H9 (cell line): ENCODE results near the gene TPT1. TPM values are rescaled to one million over a fixed set of nuclear protein-coding genes. Genes with fewer than 3 reads are reported as not detected.

Experiments
- DNase-seq: peaks from one replicate; pipeline ENCODE4 v3.0.0-alpha.2; 2017
- H2AFZ ChIP-seq: one replicate; pipeline ENCODE4 v1.6.1; 2013; ENCODE audit warnings: mild to moderate bottlenecking, low read length, control low read depth, moderate library complexity
- H2AK5ac ChIP-seq: 2 replicates; pipeline ENCODE4 v1.6.1; 2013; ENCODE audit warnings: low read length, control low read depth, mixed read lengths; ENCODE audit not compliant: insufficient read length
- H2BK120ac ChIP-seq: one replicate; pipeline ENCODE4 v1.6.1; 2013; ENCODE audit warnings: low read depth, mild to moderate bottlenecking, low read length, control low read depth, inconsistent platforms; ENCODE audit not compliant: poor library complexity, severe bottlenecking
- H2BK12ac ChIP-seq: 2 replicates; pipeline ENCODE4 v1.6.1; 2013; ENCODE audit warnings: low read length, control low read depth, mixed read lengths, low read depth; ENCODE audit not compliant: insufficient read length
- H2BK15ac ChIP-seq: 2 replicates; pipeline ENCODE4 v1.6.1; 2013; ENCODE audit warnings: low read depth, low read length, control low read depth
- H2BK20ac ChIP-seq: one replicate; pipeline ENCODE4 v1.6.1; 2013; ENCODE audit warnings: low read depth, mild to moderate bottlenecking, low read length, control low read depth, inconsistent platforms; ENCODE audit not compliant: poor library complexity, severe bottlenecking
- H2BK5ac ChIP-seq: 2 replicates; pipeline ENCODE4 v1.6.1; 2013; ENCODE audit warnings: low read length, control low read depth, mixed read lengths; ENCODE audit not compliant: insufficient read length
- H3K14ac ChIP-seq: 2 replicates; pipeline ENCODE4 v1.6.1; 2013; ENCODE audit warnings: low read length, control low read depth; ENCODE audit not compliant: insufficient read depth
- H3K18ac ChIP-seq: 2 replicates; pipeline ENCODE4 v1.6.1; 2013; ENCODE audit warnings: low read depth, mild to moderate bottlenecking, mixed read lengths, low read length, control low read depth; ENCODE audit not compliant: insufficient read length
- H3K23ac ChIP-seq: 2 replicates; pipeline ENCODE4 v1.6.1; 2013; ENCODE audit warnings: low read length, control low read depth, mixed read lengths, low read depth; ENCODE audit not compliant: insufficient read length
- H3K23me2 ChIP-seq: 2 replicates; pipeline ENCODE4 v1.6.1; 2013; ENCODE audit warnings: low read depth, mild to moderate bottlenecking, mixed read lengths, low read length, control low read depth; ENCODE audit not compliant: insufficient read length, poor library complexity, severe bottlenecking
- H3K27ac ChIP-seq: 2 replicates; pipeline ENCODE4 v1.5.1; 2013; ENCODE audit warnings: low read length, control low read depth, mixed read lengths, low read depth; ENCODE audit not compliant: insufficient read length
- H3K27me3 ChIP-seq: 2 replicates; pipeline ENCODE4 v1.6.1; 2013; ENCODE audit warnings: low read length, control low read depth, inconsistent platforms; ENCODE audit not compliant: insufficient read depth
- H3K4ac ChIP-seq: 2 replicates; pipeline ENCODE4 v1.6.1; 2013; ENCODE audit warnings: low read depth, mild to moderate bottlenecking, control low read depth, inconsistent platforms, low read length, moderate library complexity
- H3K4me1 ChIP-seq: 2 replicates; pipeline ENCODE4 v1.6.1; 2013; ENCODE audit warnings: low read length, control low read depth, inconsistent platforms; ENCODE audit not compliant: insufficient read depth
- H3K4me2 ChIP-seq: 2 replicates; pipeline ENCODE4 v1.6.1; 2013; ENCODE audit warnings: low read length, control low read depth, mixed read lengths; ENCODE audit not compliant: insufficient read length, insufficient read depth
- H3K56ac ChIP-seq: 2 replicates; pipeline ENCODE4 v1.6.1; 2013; ENCODE audit warnings: low read depth, mild to moderate bottlenecking, mixed read lengths, low read length, control low read depth; ENCODE audit not compliant: insufficient read length
- H3K79me1 ChIP-seq: 2 replicates; pipeline ENCODE4 v1.6.1; 2013; ENCODE audit warnings: low read depth, mild to moderate bottlenecking, moderate library complexity, low read length, control low read depth, inconsistent platforms; ENCODE audit not compliant: insufficient read depth, poor library complexity, severe bottlenecking
- H3K79me2 ChIP-seq: 2 replicates; pipeline ENCODE4 v1.6.1; 2013; ENCODE audit warnings: low read length, control low read depth, inconsistent platforms; ENCODE audit not compliant: insufficient read depth
- H3K9ac ChIP-seq: 2 replicates; pipeline ENCODE4 v1.6.1; 2013; ENCODE audit warnings: low read length, control low read depth, mixed read lengths; ENCODE audit not compliant: insufficient read length; ENCODE audit errors: extremely low read depth
- H3K9me3 ChIP-seq: one replicate; pipeline ENCODE4 v1.6.1; 2013; ENCODE audit warnings: low read depth, low read length, inconsistent platforms; ENCODE audit not compliant: control insufficient read depth
- H3T11ph ChIP-seq: one replicate; pipeline ENCODE4 v1.6.1; 2013; ENCODE audit warnings: mild to moderate bottlenecking, low read length, control low read depth, inconsistent platforms
- H4K20me1 ChIP-seq: one replicate; pipeline ENCODE4 v1.6.1; 2013; ENCODE audit not compliant: control insufficient read depth, insufficient read length, insufficient read depth
- H4K5ac ChIP-seq: 2 replicates; pipeline ENCODE4 v1.6.1; 2013; ENCODE audit warnings: low read depth, mild to moderate bottlenecking, mixed read lengths, low read length, control low read depth; ENCODE audit not compliant: insufficient read length
- H4K8ac ChIP-seq: replicated peaks from 2 replicates; pipeline ENCODE4 v1.6.1; 2013; ENCODE audit warnings: low read length, control low read depth, mixed read lengths, low read depth; ENCODE audit not compliant: insufficient read length
- H4K91ac ChIP-seq: 2 replicates; pipeline ENCODE4 v1.6.1; 2013; ENCODE audit warnings: low read depth, mild to moderate bottlenecking, moderate library complexity, mixed read lengths, low read length, control low read depth; ENCODE audit not compliant: insufficient read length
- H3K27ac Mint-ChIP-seq, 3 experiments: 2 replicates in 2 of 3; 3 replicates in 1 of 3; pipeline ENCODE4 v1.8.0; 2020 to 2021; ENCODE audit warnings: mixed read lengths in 3 of 3, mild to moderate bottlenecking in 1 of 3, moderate library complexity in 1 of 3
- H3K27me3 Mint-ChIP-seq: 2 replicates; pipeline ENCODE4 v1.8.0; 2021; ENCODE audit warnings: low read depth, mild to moderate bottlenecking, moderate library complexity, mixed read lengths
- H3K36me3 Mint-ChIP-seq, 3 experiments: 2 replicates in 2 of 3; 3 replicates in 1 of 3; pipeline ENCODE4 v1.8.0; 2020 to 2021; ENCODE audit warnings: low read depth in 3 of 3, mixed read lengths in 3 of 3; ENCODE audit not compliant: insufficient read depth in 1 of 3
- H3K4me1 Mint-ChIP-seq, 2 experiments: 2 replicates each; pipeline ENCODE4 v1.8.0; 2020; ENCODE audit warnings: mixed read lengths in 2 of 2
- H3K4me3 Mint-ChIP-seq, 2 experiments: 2 replicates in 1 of 2; 3 replicates in 1 of 2; pipeline ENCODE4 v1.8.0; 2020 to 2021; ENCODE audit warnings: mild to moderate bottlenecking in 2 of 2, mixed read lengths in 2 of 2, moderate library complexity in 1 of 2
- H3K9me3 Mint-ChIP-seq, 2 experiments: 2 replicates in 1 of 2; 3 replicates in 1 of 2; pipeline ENCODE4 v1.8.0; 2020; ENCODE audit warnings: mild to moderate bottlenecking in 2 of 2, mixed read lengths in 2 of 2, moderate library complexity in 1 of 2
- CTCF ChIP-seq: fragments of 200-600 bp; sonication (generic); conservative IDR thresholded peaks from 3 replicates; pipeline ENCODE4 v1.8.0; 2021; ENCODE audit warnings: antibody characterized with exemption, mild to moderate bottlenecking
- WGBS: extraction: QIAGEN DNeasy Blood & Tissue Kit; methylation state at CpG from one replicate; pipeline ENCODE4 v1.1.7; 2013; ENCODE audit warnings: missing lambda C conversion rate, low lambda C conversion rate, mixed read lengths; ENCODE audit not compliant: insufficient read length; ENCODE audit errors: extremely low coverage; 5-methylcytosine and 5-hydroxymethylcytosine counted together
- total RNA-seq: library from RNA; stranded (reverse); gene quantifications from 2 replicates; pipeline ENCODE4 v1.2.1, GENCODE V29; 2021

Gene TPT1
- total RNA-seq, 1 experiment from 2014 or later, result 2,205 TPM

- no peak overlapping the region for H2BK120ac ChIP-seq
- Mint-ChIP-seq H3K27ac (0 out of 7 replicates have a peak overlapping the region, but pooled peaks of 1 of the 3 experiments have one; percentile 73), H3K9me3 (no peaks in the 10 kb centered on the region), H3K4me1 (peaks cover 11 to 24% of the 10 kb centered on the region in 2 experiments), H3K4me3 (no peak overlapping the region), H3K27me3 (no peaks in the 10 kb centered on the region; the same call in 1 of the 2 replicates), H3K36me3 (no peaks in the 10 kb centered on the region)
- no peak overlapping the region for H2AK5ac ChIP-seq
- no CpG with 5 or more reads among the region's 2 CpGs for WGBS
- H3K79me1 ChIP-seq, result no peaks in the 10 kb centered on the region
- no peak overlapping the region for H3K4ac ChIP-seq
- no peak overlapping the region for H3K4me2 ChIP-seq
- no peak overlapping the region for H3K9ac ChIP-seq
- no peak overlapping the region for H2BK12ac ChIP-seq
- no peak overlapping the region for H3K56ac ChIP-seq
- no peaks in the 10 kb centered on the region for H3K9me3 ChIP-seq
- H4K8ac ChIP-seq, result no peak overlapping the region
- H2BK15ac ChIP-seq, result no peak overlapping the region
- peaks cover 5% of the 10 kb centered on the region; the same call in 1 of the 2 replicates for H3K4me1 ChIP-seq
- H4K5ac ChIP-seq, result no peak overlapping the region
- no peak overlapping the region for H3K27ac ChIP-seq
- H3K23me2 ChIP-seq, result no peaks in the 10 kb centered on the region
- no peak for DNase-seq
- H2AFZ ChIP-seq, result no peak overlapping the region
- H2BK5ac ChIP-seq, result no peak overlapping the region
- no peak overlapping the region for H2BK20ac ChIP-seq
- H3T11ph ChIP-seq, result no peak overlapping the region
- H3K27me3 ChIP-seq, result no peaks in the 10 kb centered on the region
- TF ChIP-seq CTCF, result no peak
- no peak overlapping the region for H3K23ac ChIP-seq
- H4K20me1 ChIP-seq, result no peaks in the 10 kb centered on the region
- H3K14ac ChIP-seq, result no peak overlapping the region
- no peaks in the 10 kb centered on the region for H3K79me2 ChIP-seq
- H4K91ac ChIP-seq, result no peak overlapping the region
- no peak overlapping the region for H3K18ac ChIP-seq
Observed at GRCh38 chr13:45303026-45303425, 38.0 kb downstream of the TPT1 start.
